GM18861 (cell line): ENCODE measurements around the gene HPS1.

Source experiments
- ATAC-seq: cut with Tn5 transposase; IDR thresholded peaks from one replicate; pipeline ENCODE4 v1.9.1; 2021; ENCODE audit not compliant: unreplicated experiment

The HPS1 gene

DNA sequence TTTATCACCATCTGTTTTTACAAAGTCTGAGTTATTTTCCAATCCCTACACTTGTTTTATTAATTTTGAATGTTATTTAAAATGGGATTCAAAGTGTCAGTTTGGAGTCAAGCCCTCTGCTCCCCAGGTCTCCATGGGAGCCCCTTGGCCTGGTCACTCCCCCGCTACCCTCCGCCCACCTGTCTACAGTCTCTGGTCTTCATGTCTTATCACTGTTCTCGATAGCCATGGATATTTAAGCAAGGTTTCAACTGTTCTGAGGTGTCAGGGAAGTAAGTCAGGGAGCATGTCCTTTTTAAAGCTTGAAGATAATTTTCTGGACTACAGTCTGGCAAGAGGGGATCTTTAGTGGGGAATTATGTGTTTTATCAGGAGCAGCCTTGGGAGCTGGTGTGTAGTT is 19.1 kb upstream of the HPS1 start:
- no peak for ATAC-seq

DNA sequence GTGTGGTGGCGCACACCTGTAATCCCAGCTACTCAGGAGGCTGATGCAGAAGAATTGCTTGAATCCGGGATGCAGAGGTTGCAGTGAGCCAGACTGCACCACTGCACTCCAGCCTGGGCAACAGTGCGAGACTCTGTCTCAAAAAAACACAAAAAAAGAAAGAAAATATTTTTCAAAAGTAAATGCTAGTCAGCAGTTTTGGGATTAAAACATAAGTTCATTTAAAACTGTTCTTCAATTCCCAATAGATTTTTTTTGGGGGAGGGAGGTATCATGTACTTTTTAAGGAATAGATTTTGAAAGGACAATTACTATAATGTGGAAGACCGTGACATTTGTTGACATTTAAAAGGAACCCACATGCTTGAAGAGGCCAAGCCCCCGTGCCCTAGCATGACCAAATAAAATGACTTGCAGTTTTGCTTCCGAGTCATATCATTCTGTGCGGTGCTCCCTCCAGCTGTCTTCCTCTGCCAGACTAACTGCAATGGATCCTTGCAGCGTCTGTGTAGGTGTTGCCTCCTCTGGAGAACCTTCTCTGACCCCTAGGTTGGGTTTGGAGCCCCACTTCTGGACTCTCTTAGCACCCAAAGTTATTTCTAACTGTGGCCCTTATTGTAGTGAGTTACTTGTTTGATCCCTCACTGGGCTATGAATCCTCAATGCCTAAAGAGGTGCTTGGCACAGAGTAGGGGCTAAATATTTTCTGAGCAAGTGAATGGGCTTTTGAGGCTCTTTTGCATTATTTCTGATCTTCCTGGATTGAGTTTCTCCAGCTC is 17.4 kb upstream of the HPS1 start:
- no peak for ATAC-seq

DNA sequence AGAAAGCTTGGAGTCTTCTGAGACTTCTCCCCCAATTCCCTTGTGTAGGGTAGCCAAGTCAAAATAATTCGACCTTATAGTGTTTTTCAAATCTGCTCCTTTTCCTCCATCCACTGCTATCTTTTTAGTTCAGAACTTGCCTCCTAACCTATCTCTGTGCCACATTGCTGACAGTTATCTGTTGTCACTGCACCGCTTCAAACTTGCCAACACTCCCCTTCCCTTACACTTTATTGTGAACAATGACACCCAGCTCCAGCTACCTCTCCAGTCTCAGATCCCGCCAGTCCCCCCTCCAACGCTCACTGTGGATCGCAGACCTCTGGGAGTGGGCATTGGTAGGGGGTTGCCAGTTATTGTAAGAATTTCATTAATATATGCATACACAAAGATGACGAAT is 16.3 kb upstream of the HPS1 start:
- ATAC-seq: no peak

DNA sequence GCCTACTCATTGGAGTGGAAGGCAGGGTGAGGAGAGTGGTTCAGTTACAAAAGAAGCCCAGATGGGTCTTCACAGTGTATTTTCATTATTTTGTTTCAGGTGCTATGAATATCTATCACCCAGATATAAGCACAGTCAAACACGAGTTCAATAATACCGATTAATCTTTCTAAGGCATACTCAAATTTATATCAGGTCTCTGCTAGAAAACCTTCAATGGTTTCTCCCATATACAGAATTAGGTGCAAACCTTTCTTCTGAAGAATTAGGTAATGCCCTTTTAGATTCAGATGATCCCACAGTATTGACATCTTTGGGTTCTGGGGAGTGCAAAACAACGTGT is 14.7 kb upstream of the HPS1 start:
- ATAC-seq: no peak

DNA sequence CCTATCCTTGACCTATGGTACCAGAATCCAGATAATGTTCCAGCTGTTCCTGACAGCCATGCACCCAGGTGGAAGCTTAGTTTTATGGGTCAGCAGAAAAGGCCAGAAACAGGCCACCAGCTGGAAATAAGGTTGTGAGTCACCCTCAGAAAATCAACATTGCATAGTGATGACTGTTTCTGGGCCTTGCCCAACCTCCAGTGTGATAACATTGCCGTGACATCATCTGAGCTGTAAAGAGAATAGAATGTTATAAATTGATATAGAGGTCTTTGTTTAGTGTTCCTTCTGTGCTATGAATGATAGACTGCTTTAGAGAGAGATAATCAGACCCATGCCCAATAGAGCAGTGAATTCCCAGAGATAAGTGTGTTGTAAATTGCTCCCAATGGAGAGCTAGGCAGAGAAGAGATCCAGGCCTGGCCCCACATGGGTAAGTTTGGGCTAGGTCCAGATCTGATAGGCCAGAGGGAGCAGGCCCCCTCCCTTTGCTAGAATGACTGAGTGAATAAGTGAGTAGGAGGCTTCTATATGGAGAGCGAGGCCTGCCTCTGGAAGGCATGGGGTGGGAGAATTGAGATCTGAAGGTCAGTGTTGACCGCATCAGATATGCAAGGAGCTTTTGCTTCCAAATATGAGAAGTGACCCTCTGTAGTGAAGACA is 14.2 kb upstream of the HPS1 start:
- no peak for ATAC-seq

DNA sequence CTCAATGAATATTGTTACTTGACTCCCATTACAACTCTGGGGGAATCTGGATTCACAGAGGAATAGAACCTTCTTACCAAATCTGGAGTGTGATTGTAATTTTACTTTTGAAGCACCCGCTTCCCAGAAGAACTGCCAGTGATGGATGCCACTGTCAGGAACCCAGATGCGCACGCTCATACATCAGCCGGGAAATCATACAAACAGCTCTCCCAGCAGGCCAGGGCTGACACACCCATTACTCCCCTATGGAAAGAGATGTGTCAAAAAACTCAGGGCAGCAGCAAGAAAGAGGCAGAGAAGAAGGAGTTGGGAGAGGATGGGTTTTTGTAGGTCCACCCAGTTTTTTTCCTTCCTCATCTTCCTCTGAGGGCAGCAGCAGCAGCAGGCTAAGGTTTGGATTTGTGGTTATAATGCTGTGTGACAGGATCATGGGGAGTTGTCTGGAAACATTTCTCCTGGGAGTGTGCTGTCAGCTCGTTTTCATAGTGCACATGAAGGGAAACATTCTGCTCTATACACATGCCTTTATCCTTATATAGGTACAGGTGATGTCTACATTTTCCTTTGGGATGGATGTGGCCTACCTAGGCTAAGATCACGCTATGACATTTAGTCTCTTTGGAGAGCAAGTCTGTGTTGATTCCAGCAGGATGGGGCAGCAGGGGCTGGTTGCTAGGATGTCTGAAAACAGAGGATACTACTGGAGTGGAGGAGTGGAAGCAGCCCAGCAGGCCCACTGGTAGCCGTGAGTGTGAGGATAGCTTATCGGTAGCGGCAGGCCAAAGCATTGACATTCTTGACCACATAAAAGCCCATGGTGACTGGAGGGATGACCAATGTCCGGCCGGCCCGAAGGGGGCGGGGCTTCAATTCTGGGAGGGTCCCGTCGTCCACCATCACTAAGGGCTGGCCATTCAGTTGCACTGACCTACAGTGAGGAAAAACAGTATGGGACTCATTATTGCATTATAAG is 12.4 kb upstream of the HPS1 start:
- ATAC-seq: no peak

DNA sequence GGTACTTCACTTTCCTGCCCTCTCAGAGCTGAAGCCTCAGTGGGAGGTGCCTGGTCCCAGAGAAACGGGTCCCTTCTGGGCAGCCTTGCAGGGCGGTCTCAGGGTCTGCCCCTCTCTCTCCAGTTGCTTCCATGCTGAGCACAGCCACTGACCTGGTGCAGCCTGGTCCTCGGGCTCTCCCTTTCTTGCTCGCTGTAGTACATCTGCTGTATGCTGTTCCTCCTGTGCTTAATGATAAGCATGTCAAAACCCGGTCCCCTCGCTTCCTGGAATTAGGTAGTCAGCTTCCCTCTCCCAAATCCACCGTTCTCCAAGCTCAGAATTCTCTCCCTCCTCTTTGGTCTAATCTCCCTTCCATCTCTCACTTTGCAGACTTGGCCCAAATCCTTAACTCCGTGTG is 11.0 kb upstream of the HPS1 start:
- ATAC-seq: no peak

DNA sequence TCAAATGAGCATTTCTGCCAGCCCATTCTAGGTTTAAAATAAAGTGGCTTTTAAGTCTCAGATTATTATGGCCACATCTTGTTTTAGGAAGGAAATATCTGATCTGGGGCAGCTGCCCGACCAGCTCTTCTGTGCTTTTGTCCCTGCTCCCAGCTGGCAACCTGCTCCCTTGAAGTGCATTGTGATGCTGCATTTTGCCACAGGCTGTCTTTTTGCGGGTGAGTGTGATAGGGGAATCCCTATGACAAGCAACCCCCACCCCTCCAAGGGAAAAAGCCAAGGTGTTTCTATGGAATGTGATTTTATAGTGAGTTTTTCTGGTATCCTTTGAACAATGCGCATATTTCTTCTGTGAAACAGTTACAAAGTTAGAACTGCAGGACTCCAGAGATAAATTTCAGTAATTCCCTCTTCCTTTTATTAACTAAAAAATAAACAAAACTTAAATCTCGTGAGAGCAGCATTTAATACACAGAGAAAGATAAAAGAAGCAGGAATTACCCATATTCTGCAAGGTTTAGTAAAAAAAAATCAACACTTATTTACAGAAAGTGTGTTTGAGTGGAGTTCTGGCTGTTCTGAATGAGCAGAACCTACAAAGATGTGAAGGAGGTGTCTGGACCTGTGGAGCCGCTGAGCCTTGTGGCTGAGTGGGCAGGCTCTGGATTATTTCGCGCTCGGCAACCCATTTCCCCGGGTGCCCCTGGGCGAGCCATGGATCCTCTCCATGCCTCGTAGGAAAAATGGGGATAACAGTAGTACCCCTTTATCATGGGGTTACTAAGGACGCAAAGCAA is 10.1 kb upstream of the HPS1 start:
- ATAC-seq: no peak

DNA sequence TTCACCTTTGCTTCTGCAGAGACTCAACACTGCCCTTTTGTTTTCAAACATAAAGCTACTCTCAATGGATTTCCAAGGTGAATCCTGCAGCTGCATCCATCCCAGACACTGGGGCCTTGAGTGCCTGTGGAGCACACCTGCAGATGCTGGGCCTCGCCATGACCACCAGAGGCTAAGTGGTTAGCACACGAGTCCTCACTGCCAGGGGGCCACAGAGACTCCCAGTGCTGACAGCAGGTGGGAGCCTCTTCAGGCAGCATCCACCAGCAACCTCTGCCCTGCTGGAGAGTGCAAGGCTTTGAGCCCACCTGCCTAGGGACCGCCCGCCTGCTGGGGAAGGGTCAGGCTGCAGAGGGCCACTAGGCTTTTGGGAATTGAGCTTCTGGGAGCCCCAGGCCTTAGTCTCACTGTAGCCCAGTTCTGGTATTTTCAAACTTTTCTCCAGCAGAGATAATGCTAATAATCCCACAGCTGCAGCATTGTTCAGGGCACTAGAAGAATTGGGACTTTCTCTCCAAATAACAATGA is 9.4 kb upstream of the HPS1 start:
- no peak for ATAC-seq

DNA sequence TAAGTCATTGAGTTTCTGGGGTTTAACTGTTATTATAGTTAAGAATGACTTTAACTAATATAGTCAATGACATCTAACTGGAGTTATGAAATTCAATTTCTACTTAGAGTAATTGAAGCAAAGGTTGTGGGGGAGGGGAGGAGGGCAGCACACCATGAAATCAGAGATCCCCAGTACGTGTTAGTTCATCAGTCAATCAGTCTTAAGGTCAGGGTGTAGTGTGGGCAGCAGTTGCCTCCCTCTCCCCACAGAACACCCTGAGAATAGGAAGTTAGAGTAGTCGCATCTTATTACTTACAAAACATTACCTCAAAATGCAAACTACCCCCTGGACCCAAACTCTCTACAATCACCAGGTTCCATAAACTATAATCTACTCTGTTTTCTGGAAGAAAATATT is 7.0 kb upstream of the HPS1 start:
- no peak for ATAC-seq

DNA sequence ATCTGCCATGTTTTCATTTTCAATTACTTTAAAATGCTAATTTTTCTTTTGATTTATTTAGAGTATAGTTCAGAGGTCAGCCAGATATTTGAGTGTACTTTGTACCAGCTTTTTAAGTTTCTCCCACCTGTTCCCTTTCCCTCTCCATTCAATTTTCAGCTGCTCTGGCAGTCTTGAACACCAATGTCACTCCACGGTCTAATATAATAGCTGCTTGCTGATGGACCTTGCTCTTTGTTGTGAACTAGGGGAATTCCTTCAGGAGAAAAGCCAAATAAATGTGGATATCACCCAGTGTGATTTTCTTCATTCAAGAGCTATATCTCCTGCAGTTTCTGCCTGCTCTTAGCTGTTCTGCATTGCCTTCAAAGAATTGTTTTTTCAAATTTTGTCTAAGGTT is 3.9 kb upstream of the HPS1 start:
- ATAC-seq: no peak

DNA sequence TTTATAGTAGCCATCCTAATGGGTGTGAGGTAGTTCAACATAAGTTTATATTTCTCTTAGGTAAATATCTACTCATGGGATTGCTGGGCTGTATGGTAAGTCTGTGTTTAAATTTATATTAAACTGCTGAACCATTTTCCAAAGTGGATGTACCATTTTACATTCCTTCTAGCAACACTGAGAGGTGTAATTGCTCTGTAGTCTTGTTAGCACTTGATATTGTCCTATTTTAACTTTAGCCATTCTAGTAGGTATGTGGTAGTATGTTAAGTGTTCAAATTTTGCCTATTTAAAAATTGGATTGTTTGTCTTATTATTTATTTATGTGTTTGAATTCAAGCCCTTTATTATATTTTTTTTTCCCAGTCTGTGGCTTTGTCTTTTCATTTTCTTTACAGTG is 2.6 kb upstream of the HPS1 start:
- ATAC-seq: no peak

DNA sequence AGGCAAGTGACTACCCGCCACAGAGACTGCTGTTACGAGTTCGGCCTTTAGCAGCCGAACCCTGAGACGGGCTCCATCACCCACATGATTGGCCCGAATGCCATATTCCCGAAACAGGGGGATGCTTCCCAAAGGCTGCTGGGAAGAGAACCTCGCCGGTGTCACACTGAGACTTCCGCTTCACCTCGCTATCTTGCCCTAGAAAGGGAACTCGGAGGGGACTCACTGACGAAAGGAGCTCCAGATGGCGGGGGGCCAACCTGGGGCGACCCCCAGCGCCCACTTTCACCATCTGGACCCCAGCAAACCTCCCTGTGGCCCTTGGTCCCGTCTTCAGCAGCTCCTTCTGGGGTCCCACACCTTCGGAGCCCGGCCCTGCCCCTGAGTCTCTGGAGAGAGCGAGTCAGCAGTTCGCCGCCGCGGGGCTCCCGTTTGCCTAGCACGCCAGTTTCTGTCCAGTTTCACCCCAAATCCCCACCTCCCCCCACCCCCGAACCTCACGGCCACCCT is 529 bp downstream of the HPS1 start:
- no peak for ATAC-seq

DNA sequence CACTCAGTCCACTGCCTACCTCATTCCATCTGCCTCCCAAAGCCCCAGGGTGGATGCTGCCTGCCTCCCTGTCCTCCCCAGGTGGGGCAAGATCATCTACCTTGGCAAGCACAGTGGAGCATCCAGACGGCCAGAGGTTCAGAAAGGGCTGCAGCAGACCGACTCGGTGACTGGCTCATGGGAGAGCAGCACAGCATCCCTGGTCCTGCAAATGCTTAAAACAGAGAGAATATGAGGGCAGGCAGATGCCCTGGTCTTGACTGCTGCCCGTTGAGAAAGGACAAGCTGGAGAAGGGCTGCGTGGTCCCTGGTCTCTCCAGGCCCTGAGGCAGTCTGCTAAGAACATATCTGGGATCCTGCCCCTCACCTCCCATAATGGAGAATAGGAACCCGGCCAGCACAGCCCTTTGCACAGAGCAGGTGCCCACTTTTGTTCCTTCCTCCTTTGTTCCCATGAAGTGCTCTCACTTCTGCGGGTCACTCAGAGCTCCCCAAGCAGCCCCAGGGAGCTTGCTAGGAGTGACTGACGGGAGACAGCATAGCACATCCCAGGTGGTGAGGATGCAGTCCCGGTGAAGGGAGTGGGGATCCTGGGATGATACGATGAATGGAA is 1.4 kb downstream of the HPS1 start:
- ATAC-seq: no peak

DNA sequence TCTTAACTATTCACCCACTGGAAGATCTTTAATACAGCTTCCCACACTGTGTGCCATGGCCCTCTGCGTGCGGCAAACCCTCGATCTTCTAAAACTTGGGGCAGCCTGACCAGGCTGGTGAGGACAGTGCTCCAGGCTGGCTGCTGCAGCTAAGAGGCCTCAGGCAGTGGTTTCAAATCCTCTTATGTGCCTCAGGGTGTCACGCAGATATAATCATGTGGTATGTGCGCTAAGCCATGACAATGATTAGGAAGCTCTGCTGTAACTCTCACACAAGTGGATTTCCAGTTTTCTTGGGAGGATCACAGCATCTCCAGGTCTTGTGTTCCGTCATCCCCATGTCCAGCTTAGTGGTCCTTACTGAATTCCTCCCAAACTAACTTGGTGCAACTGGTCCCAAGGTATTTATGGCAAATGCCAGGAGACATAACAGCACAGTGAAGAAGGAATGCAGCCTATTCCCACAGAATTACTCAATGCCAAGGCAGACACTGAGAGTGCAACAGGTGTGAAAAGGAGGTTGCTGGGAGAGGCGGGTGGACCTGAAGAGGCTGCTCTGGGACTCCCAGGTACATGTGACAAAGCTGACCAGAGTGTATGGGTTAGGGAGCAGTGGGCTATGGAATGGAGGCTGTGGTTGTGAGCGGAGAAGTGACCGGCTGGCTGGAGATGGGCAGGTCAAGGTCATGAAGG is 2.3 kb downstream of the HPS1 start:
- ATAC-seq: no peak

DNA sequence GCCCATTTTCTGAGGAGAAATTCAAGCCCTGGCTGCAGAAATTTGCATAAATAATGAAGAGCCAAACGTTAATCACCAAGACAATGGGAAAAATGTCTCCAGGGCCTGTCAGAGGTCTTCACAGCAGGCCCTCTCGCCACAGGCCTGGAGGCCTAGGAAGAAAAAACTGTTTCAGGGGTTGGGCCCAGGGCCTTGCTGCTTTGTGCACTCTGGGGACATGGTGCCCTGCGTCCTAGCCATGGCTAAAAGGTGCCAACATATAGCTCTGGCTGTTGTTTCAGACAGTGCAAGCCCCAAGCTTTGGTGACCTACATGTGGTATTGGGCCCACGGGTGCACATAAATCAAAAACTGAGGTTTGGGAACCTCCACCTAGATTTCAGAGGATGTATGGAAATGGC is 8.0 kb downstream of the HPS1 start:
- ATAC-seq: no peak

DNA sequence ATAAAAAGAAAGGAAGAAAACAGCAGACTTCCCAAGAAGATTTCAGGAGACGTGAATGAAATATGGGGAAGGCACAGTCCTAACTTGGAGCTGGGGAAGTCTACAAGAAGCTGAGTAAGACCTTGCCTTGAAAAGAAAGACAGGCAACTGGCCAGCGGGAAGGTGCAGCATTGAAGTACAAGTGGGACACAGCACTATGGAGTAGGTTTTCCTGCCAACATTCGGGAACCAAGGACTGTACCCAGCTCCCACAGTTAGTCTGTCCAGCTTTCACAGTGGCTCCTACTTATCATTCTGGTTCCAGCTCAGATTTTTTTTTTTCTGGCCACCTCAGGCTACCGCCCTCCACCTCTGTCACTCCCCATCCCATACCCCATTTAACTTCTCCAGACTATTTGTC is 10.0 kb downstream of the HPS1 start:
- no peak for ATAC-seq

DNA sequence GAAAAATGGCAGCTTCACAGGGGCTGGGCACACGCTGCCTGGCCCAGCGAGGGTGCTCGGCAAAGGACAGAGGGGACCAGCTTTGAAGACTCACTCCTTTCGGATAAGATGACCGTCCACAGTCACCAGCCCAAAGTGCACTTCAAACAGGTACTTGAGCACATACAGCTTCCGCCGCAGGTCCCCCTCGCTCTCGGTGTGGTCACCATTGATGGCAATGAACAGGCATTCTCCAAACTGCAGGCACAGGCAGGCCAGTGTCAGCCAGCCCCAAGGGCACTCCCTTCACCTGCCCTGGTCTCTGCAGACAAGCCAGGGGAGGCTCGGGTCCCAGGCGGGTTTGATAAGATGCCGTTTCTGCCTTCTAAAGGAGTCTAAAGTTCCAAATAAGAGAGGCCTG is 11.6 kb downstream of the HPS1 start:
- ATAC-seq: no peak

DNA sequence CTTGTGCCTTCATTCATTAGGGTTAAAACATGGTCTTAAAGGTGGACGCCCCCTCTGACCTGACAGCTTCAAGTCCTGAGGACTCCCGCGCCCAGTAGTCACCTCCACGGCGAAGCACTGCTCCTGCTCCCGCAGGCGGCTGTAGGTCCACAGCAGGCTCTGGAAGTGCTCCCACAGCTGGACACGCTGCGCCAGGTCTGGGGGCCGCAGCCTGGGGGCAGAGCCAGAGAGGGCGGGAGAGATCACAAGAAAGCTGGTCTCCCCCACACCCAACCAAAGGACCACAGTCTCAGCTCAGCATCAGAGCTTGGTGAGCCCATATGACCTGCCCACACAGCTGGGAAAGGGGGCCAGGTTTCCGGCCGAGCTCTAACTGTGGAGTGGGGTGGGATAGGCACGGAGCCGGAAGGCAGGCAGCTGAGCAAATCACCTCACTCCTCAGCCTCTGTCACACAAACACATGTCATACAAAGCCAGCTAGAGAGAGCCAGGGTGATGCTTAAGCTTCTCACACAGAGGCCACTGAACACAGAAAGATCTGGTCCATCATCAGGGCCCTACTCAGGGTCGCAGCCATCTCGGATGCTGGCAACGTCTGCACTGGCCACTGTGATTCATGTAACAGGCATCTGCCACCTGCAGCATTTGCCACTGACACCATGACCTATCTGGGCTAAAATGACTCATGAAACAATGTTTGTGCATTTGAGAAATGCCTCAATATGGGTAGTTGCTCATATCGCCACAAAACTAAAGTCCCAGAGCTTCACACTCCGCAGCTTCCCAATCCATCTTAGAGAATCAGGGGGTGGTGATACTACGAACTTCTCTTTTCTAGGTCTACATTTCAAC is 12.6 kb downstream of the HPS1 start:
- no peak for ATAC-seq
